ENCODE data around the gene SNX3. TPM values are rescaled to one million over a fixed set of nuclear protein-coding genes. Genes with fewer than 3 reads are reported as not detected.

Gene SNX3
- total RNA-seq, 4 donors from 2014 or later: 123 to 182 (median 170) TPM

GRCh38 chr6:108166664-108167448 is 94.0 kb downstream of the SNX3 start:
- no peak for DNase-seq (ENCODE audit: low spot score in 2 of 2)
- Histone ChIP-seq H3K27ac (no peak overlapping the region), H3K4me1 (peaks cover 0 to 65% (median 37%) of the 10 kb centered on the region in 4 donors), H3K36me3 (no peaks in the 10 kb centered on the region), H3K27me3 (peaks cover 12 to 100% of the 10 kb centered on the region in 2 donors), H3K4me3 (peak overlapping the region in 1 of 4 donors; percentile 36), H3K9me3 (no peaks in the 10 kb centered on the region)
- 7 to 18% methylated on average over 28 to 49 of the region's 58 CpGs for WGBS, 2 donors
- no peak for TF ChIP-seq CTCF (IDR thresholded peaks at IDR 0.05)
- no peak for TF ChIP-seq POLR2A (IDR thresholded peaks at IDR 0.05)
- no peak for TF ChIP-seq EP300 (IDR thresholded peaks at IDR 0.05)

- WGBS, 2 donors: 2 to 3% methylated on average over 35 to 54 of the region's 54 CpGs
- DNase-seq (ENCODE audit: low spot score in 2 of 2): no peak
- H3K4me3 ChIP-seq: peak within 1 kb of the TSS in 1 of 4 donors; percentile 18
- peaks cover 12 to 100% of the 10 kb centered on the region in 2 donors for H3K27me3 ChIP-seq
- TF ChIP-seq POLR2A (IDR thresholded peaks at IDR 0.05): no peak
- no peak for TF ChIP-seq EP300 (IDR thresholded peaks at IDR 0.05)
- TF ChIP-seq CTCF (IDR thresholded peaks at IDR 0.05): no peak
- H3K9me3 ChIP-seq: no peaks in the 10 kb centered on the region
- no peak within 1 kb of the TSS for H3K27ac ChIP-seq
- no peaks in the 10 kb centered on the region for H3K36me3 ChIP-seq
- peaks cover 0 to 65% (median 37%) of the 10 kb centered on the region in 4 donors for H3K4me1 ChIP-seq
Measured at GRCh38 chr6:108165714-108166663, 94.9 kb downstream of the SNX3 start, which contains the start of gene NR2E1. TSS of gene NR2E1 (plus strand) at chr6:108166022. CDS start at chr6:108166766, 744 bp downstream.

- WGBS, 2 donors: 2 to 3% methylated on average over 46 to 63 of the region's 69 CpGs
- Histone ChIP-seq H3K4me3 (peak overlapping the region in 1 of 4 donors; percentile 18), H3K36me3 (no peaks in the 10 kb centered on the region), H3K4me1 (peaks cover 0 to 65% (median 37%) of the 10 kb centered on the region in 4 donors), H3K9me3 (no peaks in the 10 kb centered on the region), H3K27ac (no peak overlapping the region), H3K27me3 (peaks cover 12 to 100% of the 10 kb centered on the region in 2 donors)
- no peak for DNase-seq (ENCODE audit: low spot score in 2 of 2)
- TF ChIP-seq POLR2A (IDR thresholded peaks at IDR 0.05): no peak
- no peak for TF ChIP-seq CTCF (IDR thresholded peaks at IDR 0.05)
- TF ChIP-seq EP300 (IDR thresholded peaks at IDR 0.05): no peak
Measured at GRCh38 chr6:108164815-108165706, 95.8 kb downstream of the SNX3 start.

- Histone ChIP-seq H3K27me3 (peaks cover 10 to 100% of the 10 kb centered on the region in 2 donors), H3K4me3 (peak overlapping the region in 1 of 4 donors; percentile 18), H3K27ac (no peak overlapping the region), H3K4me1 (peaks cover 0 to 60% (median 36%) of the 10 kb centered on the region in 4 donors), H3K9me3 (no peaks in the 10 kb centered on the region), H3K36me3 (no peaks in the 10 kb centered on the region)
- 0 to 7% methylated on average over 7 to 10 of the region's 17 CpGs for WGBS, 2 donors
- TF ChIP-seq POLR2A (IDR thresholded peaks at IDR 0.05) (no peak), EP300 (IDR thresholded peaks at IDR 0.05) (no peak), CTCF (IDR thresholded peaks at IDR 0.05) (no peak)
- no peak for DNase-seq (ENCODE audit: low spot score in 2 of 2)
Measured at GRCh38 chr6:108164543-108164814, 96.4 kb downstream of the SNX3 start.

All from tibial nerve (tissue), 4 donors.